Renal pelvis (tissue), 4 donors: ENCODE results near the gene COL4A3. TPM values are rescaled to one million over a fixed set of nuclear protein-coding genes. Genes with fewer than 3 reads are reported as not detected.
"Not testable (repeated sequence)": the region's sequence is repeated elsewhere in the genome, so short reads cannot be mapped to it uniquely, and the experiment has no call there.

Source experiments
- DNase-seq: peaks from one replicate; pipeline ENCODE4 v3.0.0-alpha.2; 2013
- polyA plus RNA-seq, 3 donors: library from polyadenylated mRNA; unstranded; fragments of 120-200 nt; gene quantifications; one replicate each; pipeline ENCODE4 v1.2.1, GENCODE V29; 2013; ENCODE audit not compliant: insufficient read length in 3 of 3

Gene COL4A3
- polyA plus RNA-seq, 3 donors, result 33.6 to 88.8 (median 70.7) TPM

- DNase-seq, result no peak
Measured at GRCh38 chr2:227153758-227154486, 10.5 kb upstream of the COL4A3 start.

DNA sequence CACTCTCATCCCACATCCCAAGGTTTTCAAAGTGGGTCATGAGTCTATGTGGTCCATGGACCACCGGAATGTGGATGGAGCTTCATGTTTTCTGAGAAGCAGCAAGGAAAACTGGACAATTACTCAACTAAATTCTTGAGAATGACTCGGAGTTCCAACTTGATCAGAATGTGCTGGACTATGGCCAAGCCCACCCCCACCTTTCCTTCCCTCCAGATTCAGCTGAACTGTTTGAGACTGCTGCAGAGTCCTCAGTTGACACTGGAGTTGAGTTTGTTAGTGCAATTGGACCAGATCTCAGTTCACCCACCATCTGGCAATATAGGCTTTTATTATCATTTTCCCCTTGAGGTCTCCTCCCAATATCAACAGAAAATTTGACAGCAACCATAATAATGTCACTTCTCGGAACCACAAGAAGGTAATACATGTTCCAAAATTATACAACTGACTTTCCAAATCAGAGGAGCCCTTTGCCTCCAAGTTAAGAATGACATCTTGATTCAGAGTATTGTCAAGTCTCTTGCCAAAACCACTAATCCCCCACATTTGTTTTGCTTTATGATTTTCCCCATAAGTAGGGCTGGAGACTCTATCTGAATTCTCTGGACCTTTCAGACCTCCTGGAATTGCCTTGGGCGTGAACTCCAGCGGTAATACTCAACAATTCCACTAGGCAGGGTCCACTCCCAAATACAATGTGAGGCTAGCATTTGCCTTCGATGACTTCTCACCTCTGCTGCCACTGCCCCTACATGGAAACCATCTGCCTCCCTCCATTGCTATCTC is 9.2 kb upstream of the COL4A3 start:
- no peak for DNase-seq

- no peak for DNase-seq
Measured at GRCh38 chr2:227160164-227160563, 4.3 kb upstream of the COL4A3 start.

GRCh38 chr2:227161947-227162346 is 2.5 kb upstream of the COL4A3 start:
- no peak for DNase-seq

DNA sequence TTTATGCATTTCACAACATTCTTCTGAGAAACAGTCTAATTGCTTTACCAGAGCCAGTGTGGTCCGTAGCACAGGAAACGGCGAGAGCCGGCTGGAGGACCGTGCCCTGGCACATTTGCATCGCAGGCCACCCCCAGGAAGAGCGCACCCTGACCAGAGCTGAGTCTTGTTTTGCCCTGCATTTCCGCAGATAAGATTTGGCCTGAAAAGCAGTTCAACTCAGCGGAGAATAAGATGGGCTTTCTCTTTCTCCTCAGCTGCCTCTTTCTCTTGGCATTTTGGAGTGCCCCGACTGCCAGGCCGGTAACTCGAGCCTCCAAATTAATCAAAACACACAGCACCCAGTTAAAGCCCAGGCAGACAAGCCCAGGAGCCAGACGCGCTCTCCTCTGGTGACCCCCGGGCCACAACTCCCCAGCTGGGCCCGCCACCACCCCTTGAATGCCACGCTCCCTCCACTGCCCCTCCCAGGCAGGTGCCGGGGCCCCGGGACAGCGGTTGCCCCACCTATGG is 883 bp upstream of the COL4A3 start:
- DNase-seq, result peak; percentile 7

DNA sequence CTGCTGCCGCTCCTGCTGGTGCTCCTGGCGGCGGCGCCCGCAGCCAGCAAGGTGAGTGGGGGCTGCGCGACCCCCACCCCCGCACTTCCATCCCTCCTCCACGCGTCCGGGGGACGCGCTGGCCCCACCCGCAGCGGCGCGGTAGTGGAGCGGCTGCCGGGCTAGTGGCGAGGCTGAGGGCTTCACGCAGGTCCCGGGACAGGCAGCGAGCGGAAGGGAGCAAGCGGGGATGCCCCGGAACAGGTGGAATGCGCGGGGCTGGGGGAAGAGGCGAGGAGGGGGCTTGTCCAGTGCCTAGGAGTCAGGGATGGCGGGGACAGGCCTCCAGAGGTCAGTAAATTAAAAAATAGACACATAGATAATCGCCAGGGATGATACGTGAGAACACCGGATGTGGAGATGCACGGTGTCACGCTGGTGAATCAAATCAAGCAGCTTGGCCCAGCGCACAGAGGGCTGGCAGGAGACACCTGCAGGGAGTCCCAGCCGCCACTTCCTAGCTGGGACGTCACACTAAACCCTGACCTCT is 403 bp downstream of the COL4A3 start:
- no peak for DNase-seq

DNA sequence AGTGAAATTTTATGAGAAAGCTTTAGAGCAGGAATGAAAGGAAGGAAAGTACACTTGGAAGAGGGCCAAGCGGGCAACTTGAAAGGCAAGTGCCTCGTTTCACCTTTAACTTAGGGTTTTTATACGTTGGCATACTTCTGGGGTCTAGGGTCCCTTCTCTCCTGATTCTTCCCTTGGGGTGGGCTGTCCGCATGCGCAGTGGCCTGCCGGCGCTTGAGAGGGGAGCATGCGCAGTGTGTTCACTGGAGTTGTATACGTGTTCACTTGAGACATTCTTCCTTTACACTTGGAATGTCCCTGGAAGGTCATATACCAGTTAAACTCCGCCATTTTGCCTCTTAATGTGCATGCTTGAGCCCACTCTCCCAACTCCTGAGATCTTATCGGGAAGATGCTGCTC is 7.4 kb downstream of the COL4A3 start:
- not testable (repeated sequence) for DNase-seq

DNA sequence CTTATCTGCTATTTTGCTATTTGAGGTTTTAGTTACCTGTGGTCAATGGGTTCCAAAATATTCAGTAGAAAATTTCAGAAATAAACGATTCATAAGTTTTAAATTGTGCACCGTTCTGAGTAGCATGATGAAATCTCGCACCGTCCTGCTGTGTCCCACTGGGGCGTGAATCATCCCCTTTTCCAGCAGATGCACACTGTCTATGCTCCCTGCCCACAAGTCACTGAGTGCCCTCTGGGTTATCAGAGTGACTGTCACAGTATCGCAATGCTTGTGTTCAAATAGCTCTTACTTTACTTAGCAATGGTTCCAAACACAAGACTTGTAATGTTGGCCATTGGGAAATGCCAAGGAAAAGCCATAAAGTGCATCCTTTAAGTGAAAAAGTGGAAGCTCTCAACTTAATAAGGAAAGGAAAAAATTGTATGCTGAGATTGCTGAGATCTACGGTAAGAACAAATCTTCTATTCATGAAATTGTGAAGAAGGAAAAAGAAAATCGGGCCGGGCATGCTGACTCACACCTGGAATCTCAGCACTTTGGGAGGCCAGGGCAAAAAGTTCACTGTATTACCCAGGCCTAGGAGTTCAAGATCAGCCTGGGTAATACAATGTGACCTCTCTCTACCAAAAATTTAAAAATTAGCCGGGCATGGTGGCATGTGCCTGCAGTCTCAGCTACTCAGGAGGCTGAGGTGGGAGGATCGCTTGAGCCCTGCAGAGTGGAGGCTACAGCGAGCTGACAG is 13.3 kb downstream of the COL4A3 start:
- no peak for DNase-seq

GRCh38 chr2:227179988-227180685 is 15.7 kb downstream of the COL4A3 start:
- DNase-seq, result no peak

- DNase-seq, result no peak
Measured at GRCh38 chr2:227180770-227181169, 16.3 kb downstream of the COL4A3 start.

- DNase-seq, result no peak
Measured at GRCh38 chr2:227182765-227183164, 18.3 kb downstream of the COL4A3 start.

DNA sequence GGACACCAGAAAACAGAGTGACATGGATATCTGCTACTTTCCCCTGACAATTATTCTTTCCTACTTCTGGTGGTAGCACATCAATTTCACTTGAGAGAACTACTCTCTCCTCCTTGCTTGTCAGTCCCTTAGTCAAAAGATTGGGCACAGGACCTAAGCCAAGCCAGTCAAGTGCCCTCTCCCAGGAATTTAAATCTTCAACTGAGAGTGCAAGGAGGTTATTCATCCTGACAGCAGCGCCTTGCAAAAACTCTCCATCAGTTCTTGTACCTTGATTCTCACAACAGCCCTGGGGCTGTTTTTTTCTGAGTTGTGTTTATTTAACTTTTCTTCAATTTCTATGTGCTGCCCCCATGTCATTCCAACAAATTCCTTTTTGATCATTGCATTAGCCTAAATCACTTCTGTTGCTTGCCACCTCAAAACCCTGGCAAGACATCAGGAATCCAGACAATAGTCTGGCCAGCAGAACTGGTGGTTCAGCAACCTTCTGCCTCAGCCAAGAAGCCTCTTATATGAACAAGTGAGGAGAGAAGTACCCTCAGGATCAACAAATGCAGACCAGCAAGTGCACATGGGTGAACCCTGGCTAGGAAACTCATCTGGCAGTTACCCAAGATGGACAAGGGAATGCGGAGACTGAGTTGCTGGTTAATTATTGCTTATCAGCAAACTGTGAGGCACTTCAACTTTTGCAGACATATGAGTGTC is 19.4 kb downstream of the COL4A3 start:
- no peak for DNase-seq

GRCh38 chr2:227185615-227186232 is 21.3 kb downstream of the COL4A3 start:
- no peak for DNase-seq

DNA sequence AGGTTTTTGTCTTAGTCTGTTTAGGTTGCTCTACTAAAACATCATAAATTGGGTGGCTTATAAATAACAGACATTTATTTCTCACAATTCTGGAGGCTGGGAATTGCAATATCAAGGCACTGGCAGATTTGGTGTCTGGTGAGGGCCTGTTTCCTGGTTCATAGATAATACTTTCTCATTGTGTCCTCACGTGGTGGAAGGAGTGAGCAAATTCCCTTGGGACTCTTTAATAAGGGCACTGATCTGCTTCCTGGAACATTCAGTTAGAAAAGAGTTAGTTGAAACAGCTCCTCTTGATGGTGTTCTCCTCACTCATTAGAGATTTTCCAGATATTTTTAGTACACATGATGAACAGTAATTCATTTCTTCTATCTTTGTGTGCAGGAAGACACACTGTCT is 22.3 kb downstream of the COL4A3 start:
- no peak for DNase-seq

- no peak for DNase-seq
Measured at GRCh38 chr2:227188292-227188691, 23.9 kb downstream of the COL4A3 start.

- no peak for DNase-seq
Measured at GRCh38 chr2:227191367-227191766, 26.9 kb downstream of the COL4A3 start.

GRCh38 chr2:227192491-227192890 is 28.1 kb downstream of the COL4A3 start:
- no peak for DNase-seq

DNA sequence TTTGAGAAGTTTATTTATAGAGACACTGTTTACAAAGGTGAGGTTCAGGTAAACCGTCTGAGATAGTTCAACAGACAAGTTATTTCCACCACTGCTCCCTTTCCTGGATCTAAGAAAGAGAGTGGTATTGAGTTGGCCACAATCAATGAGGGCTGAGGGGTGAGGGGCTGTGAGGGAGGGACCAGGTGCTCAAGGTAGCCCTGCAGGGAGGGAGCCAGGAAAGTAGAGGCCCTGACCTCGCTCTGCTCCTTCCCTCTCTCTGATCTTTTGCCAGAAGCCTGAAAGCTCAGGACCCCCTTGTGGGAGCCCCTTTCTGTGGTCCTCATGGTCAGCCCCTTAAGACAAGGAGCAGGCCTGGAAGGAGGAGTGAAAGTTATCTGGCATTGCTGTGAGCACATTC is 29.8 kb downstream of the COL4A3 start:
- no peak for DNase-seq

DNA sequence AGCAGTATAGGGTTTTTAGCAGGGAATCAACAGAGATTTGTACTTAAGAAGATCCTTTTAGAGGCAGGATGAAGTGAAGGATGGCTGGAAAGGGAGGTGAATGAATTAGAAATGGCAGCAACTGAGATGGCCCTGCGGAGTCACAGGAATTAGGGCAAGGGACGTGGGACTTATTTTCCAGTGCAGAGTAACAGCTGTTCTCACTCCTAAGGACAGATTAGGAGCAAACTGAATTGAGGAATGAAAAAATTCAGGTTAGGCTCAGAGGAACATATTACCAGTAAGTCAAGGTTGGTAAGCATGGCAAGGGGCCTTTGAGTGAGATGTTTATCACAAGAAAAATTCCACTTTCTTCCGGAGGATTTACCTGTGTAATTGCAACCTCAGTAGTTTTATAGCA is 34.4 kb downstream of the COL4A3 start:
- DNase-seq, result no peak

- peak; percentile 41 for DNase-seq
Measured at GRCh38 chr2:227201771-227202170, 37.3 kb downstream of the COL4A3 start.
